CD8-positive, alpha-beta memory T cell (primary cell): Measurements from ENCODE around the gene POU6F2. TPM values are rescaled to one million over a fixed set of nuclear protein-coding genes. Genes with fewer than 3 reads are reported as not detected.

Source experiments
- CTCF ChIA-PET: fragments of 350-600 bp; sonication (Branson Sonifier 250); formaldehyde crosslinking; loops from one replicate; lab custom pipeline; 2021; ENCODE audit warnings: antibody characterized with exemption; lab: Charles Lee
- POLR2A ChIA-PET: fragments of 350-600 bp; sonication (Branson Sonifier 250); formaldehyde crosslinking; loops from one replicate; lab custom pipeline; 2021; ENCODE audit warnings: antibody characterized with exemption; lab: Charles Lee
- DNase-seq, 5 donors: peaks; one replicate each; pipeline versions ENCODE4 v3.0.0 to v3.0.0-alpha.2; 2020 to 2022; ENCODE audit warnings: mixed read lengths in 1 of 5
- H3K27ac ChIP-seq: one replicate; pipeline ENCODE4 v1.7.0; 2013; ENCODE audit warnings: low read depth, mild to moderate bottlenecking, low read length, moderate library complexity
- H3K27me3 ChIP-seq: 2 replicates; pipeline ENCODE4 v1.7.0; 2013; ENCODE audit warnings: low read length, mild to moderate bottlenecking; ENCODE audit not compliant: insufficient read depth, poor library complexity, severe bottlenecking
- H3K36me3 ChIP-seq: 2 replicates; pipeline ENCODE4 v1.7.0; 2013; ENCODE audit warnings: mild to moderate bottlenecking, low read length, moderate library complexity; ENCODE audit not compliant: insufficient read depth
- H3K4me1 ChIP-seq: 2 replicates; pipeline ENCODE4 v1.7.0; 2013; ENCODE audit warnings: mild to moderate bottlenecking, low read length, moderate library complexity; ENCODE audit not compliant: insufficient read depth
- H3K4me3 ChIP-seq: 2 replicates; pipeline ENCODE4 v1.7.0; 2013; ENCODE audit warnings: mild to moderate bottlenecking, low read length
- H3K9me3 ChIP-seq: 2 replicates; pipeline ENCODE4 v1.7.0; 2013; ENCODE audit warnings: mild to moderate bottlenecking, low read length
- H3K27ac Mint-ChIP-seq, 8 donors: one replicate each; pipeline ENCODE4 v1.8.0; 2020 to 2021; ENCODE audit warnings: mixed read lengths in 8 of 8, mild to moderate bottlenecking in 6 of 8, inconsistent platforms in 3 of 8, moderate library complexity in 3 of 8
- H3K27me3 Mint-ChIP-seq, 2 donors: one replicate each; pipeline ENCODE4 v1.8.0; 2020 to 2021; ENCODE audit warnings: mixed read lengths in 2 of 2, mild to moderate bottlenecking in 1 of 2, moderate library complexity in 1 of 2
- H3K36me3 Mint-ChIP-seq, 3 donors: one replicate each; pipeline ENCODE4 v1.8.0; 2020 to 2021; ENCODE audit warnings: mixed read lengths in 3 of 3, inconsistent platforms in 1 of 3, mild to moderate bottlenecking in 1 of 3
- H3K4me1 Mint-ChIP-seq, 3 donors: one replicate each; pipeline ENCODE4 v1.8.0; 2020 to 2021; ENCODE audit warnings: mixed read lengths in 3 of 3, inconsistent platforms in 1 of 3, mild to moderate bottlenecking in 1 of 3
- H3K4me3 Mint-ChIP-seq, 7 donors: one replicate each; pipeline ENCODE4 v1.8.0; 2020 to 2021; ENCODE audit warnings: mixed read lengths in 7 of 7, mild to moderate bottlenecking in 6 of 7, moderate library complexity in 4 of 7, inconsistent platforms in 2 of 7
- H3K9me3 Mint-ChIP-seq, 5 donors: one replicate each; pipeline ENCODE4 v1.8.0; 2020 to 2022; ENCODE audit warnings: mixed read lengths in 5 of 5, mild to moderate bottlenecking in 3 of 5, moderate library complexity in 2 of 5, inconsistent platforms in 1 of 5
- polyA plus RNA-seq: library from polyadenylated mRNA; unstranded; fragments of 300-500 nt; fragmentation: Illumina TruSeq; gene quantifications from one replicate; pipeline ENCODE4 v1.2.3, GENCODE V29; 2021
- total RNA-seq, 2 experiments: library from RNA; stranded (reverse); gene quantifications; one replicate each; pipeline ENCODE4 v1.2.3, GENCODE V29; 2021

The POU6F2 gene
- total and polyA plus RNA-seq, 3 experiments from 2014 or later, result not detected

DNA sequence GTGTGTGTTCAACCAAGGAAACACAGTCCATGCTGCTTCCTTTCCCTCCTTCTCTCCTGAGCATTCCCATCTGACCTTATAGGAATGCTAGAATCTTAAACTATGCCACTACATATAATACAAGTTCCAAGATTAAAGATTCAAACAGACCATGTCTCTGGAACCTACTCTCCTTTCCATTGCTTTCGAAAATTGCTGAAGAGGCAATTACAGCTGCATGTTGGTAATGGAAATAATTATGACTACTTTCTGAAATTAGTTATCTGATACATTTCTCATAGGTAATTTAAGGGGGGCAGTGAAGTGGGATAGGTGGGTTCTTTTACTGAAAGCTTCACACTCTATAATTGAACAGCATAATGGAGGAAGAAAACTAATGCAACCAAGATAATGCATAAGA is 302.6 kb downstream of the POU6F2 start:
- DNase-seq, result no peak
- Histone ChIP-seq H3K27me3 (no peaks in the 10 kb centered on the region), H3K9me3 (no peaks in the 10 kb centered on the region), H3K36me3 (no peaks in the 10 kb centered on the region), H3K27ac (no peak overlapping the region), H3K4me3 (no peak overlapping the region), H3K4me1 (no peaks in the 10 kb centered on the region)
- H3K27ac Mint-ChIP-seq, result no peak overlapping the region
- ChIA-PET CTCF (no interaction called here), POLR2A (no interaction called here)
- H3K4me3 Mint-ChIP-seq, result no peak overlapping the region
- H3K27me3 Mint-ChIP-seq, result peaks cover 4% of the 10 kb centered on the region in 2 donors
- peaks cover 0 to 5% (median 3%) of the 10 kb centered on the region in 5 donors for H3K9me3 Mint-ChIP-seq
- H3K4me1 Mint-ChIP-seq, result no peaks in the 10 kb centered on the region
- H3K36me3 Mint-ChIP-seq, result no peaks in the 10 kb centered on the region

DNA sequence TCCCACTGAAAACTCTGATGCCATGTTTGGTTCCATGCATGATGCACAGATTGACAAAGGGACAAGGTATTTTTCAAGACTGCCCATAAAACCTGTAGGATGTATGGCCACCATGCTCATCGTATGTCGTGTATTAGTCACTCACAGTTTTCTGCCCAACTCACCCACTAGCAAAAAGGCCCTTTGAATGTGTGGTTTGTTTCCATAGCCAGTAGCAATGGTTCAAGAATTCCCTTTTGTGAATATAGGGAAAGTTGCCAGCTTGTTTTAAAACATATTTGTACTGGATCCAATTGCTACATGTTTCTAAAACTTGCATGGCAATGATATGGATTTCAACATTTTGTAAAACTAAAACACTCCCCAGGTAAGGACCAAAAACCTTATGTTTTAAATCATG is 307.5 kb downstream of the POU6F2 start:
- Mint-ChIP-seq H3K27me3 (peaks cover 4 to 17% of the 10 kb centered on the region in 2 donors), H3K4me1 (no peaks in the 10 kb centered on the region), H3K4me3 (no peak overlapping the region), H3K9me3 (peaks cover 0 to 5% (median 0%) of the 10 kb centered on the region in 5 donors), H3K36me3 (no peaks in the 10 kb centered on the region), H3K27ac (no peak overlapping the region)
- CTCF ChIA-PET, result no interaction called here
- Histone ChIP-seq H3K36me3 (no peaks in the 10 kb centered on the region), H3K9me3 (no peaks in the 10 kb centered on the region), H3K27me3 (no peaks in the 10 kb centered on the region), H3K27ac (no peak overlapping the region), H3K4me3 (no peak overlapping the region), H3K4me1 (no peaks in the 10 kb centered on the region)
- DNase-seq, result no peak
- POLR2A ChIA-PET, result no interaction called here

DNA sequence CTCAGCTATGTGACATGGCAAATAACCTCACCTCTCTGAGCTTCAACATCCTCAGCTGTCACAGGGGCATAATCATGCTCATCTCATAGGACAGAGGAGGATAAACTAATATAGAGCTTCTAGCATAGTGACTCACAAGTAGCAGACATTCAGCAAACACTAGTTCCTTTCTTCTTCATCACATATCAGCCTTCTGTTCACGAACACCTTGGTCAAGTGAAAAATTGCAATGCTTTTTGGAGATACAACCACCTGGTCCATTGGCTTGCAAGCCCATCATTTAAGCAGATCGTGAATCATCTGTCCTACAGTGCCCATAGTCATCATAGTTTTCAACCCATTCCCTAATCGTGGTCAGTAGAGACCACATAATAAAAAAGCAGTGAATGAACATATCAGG is 310.6 kb downstream of the POU6F2 start:
- Mint-ChIP-seq H3K27ac (no peak overlapping the region), H3K4me3 (no peak overlapping the region), H3K4me1 (no peaks in the 10 kb centered on the region), H3K36me3 (no peaks in the 10 kb centered on the region), H3K27me3 (peaks cover 1 to 21% of the 10 kb centered on the region in 2 donors), H3K9me3 (peaks cover 0 to 3% (median 0%) of the 10 kb centered on the region in 5 donors)
- Histone ChIP-seq H3K9me3 (no peaks in the 10 kb centered on the region), H3K4me1 (no peaks in the 10 kb centered on the region), H3K36me3 (no peaks in the 10 kb centered on the region), H3K27ac (no peak overlapping the region), H3K27me3 (no peaks in the 10 kb centered on the region), H3K4me3 (no peak overlapping the region)
- ChIA-PET POLR2A (no interaction called here), CTCF (no interaction called here)
- DNase-seq, result no peak

DNA sequence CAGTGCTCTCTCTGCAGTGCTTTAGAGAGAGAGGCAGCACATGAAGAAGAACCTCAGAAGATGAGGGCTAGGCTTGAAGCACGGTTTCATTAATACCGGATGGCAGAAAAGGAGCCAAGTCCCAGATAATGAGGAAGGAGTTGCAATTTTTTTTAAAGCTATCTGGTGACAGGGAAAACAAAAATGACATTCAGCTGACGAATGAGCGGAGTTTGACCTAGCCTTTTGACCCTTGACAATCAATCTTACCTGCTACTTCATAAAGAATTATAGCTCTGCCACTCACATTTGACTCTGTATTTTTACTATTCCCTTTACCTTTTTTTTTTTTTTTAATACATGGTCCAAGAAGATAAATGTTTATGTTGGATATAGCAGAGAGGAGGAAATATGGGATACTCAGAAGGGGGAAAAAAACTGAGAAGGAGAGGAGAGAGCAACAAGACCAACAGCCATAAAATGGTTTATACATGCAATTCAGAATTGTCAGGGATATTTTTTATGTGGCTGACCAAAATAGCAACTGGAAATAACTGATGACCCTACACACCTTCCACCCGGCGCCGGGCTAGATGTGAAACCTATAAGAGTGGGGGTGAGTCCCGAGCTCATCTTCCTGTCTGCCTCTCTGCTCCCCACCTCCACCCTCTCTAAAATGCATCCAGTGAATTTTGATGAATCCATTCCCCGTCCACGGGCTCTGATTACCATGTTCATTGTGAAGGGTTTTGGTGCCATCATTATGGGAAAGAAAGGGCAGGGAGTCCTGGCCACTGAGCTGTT is 314.1 kb downstream of the POU6F2 start:
- H3K4me1 ChIP-seq, result no peaks in the 10 kb centered on the region
- H3K36me3 Mint-ChIP-seq, result no peaks in the 10 kb centered on the region
- no peak overlapping the region for H3K4me3 Mint-ChIP-seq
- no peak overlapping the region for H3K27ac ChIP-seq
- no peaks in the 10 kb centered on the region for H3K27me3 ChIP-seq
- ChIA-PET CTCF (no interaction called here), POLR2A (no interaction called here)
- H3K27me3 Mint-ChIP-seq, result peaks cover 0 to 17% of the 10 kb centered on the region in 2 donors
- DNase-seq, result no peak
- no peaks in the 10 kb centered on the region for H3K9me3 Mint-ChIP-seq
- no peaks in the 10 kb centered on the region for H3K9me3 ChIP-seq
- H3K27ac Mint-ChIP-seq, result no peak overlapping the region
- no peaks in the 10 kb centered on the region for H3K36me3 ChIP-seq
- H3K4me1 Mint-ChIP-seq, result no peaks in the 10 kb centered on the region
- no peak overlapping the region for H3K4me3 ChIP-seq

- H3K36me3 ChIP-seq, result no peaks in the 10 kb centered on the region
- no peaks in the 10 kb centered on the region for H3K9me3 ChIP-seq
- H3K4me3 ChIP-seq, result no peak overlapping the region
- H3K27me3 ChIP-seq, result no peaks in the 10 kb centered on the region
- ChIA-PET POLR2A (no interaction called here), CTCF (no interaction called here)
- no peaks in the 10 kb centered on the region for H3K4me1 ChIP-seq
- Mint-ChIP-seq H3K4me1 (no peaks in the 10 kb centered on the region), H3K4me3 (no peak overlapping the region), H3K27me3 (peaks cover 0 to 11% of the 10 kb centered on the region in 2 donors), H3K9me3 (peaks cover 0 to 10% (median 2%) of the 10 kb centered on the region in 5 donors), H3K27ac (peak overlapping the region in 1 of 8 donors; percentile 43), H3K36me3 (no peaks in the 10 kb centered on the region)
- DNase-seq, result no peak
- H3K27ac ChIP-seq, result no peak overlapping the region
Observed at GRCh38 chr7:39293056-39293823, 315.5 kb downstream of the POU6F2 start.

DNA sequence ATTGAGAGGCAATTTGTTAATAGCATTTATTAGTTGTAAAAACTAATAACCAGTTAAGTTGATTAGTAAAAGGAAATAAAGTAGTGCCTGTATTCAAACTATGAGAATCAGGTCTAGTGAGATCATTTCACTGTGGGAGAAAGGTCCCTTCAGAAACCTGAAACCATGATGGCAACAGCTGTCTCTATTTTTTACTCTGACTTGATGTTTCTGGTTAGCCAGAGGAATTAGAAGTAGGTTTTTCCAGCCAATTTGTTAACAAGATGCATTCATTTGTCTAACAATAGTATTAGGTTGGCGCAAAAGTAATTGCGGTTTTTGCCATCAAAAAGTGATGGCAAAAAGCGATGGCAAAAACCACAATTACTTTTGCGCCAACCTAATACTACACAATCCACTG is 316.3 kb downstream of the POU6F2 start:
- Mint-ChIP-seq H3K27ac (no peak overlapping the region), H3K36me3 (no peaks in the 10 kb centered on the region), H3K27me3 (peaks cover 0 to 11% of the 10 kb centered on the region in 2 donors), H3K4me3 (no peak overlapping the region), H3K4me1 (no peaks in the 10 kb centered on the region), H3K9me3 (peaks cover 0 to 10% (median 2%) of the 10 kb centered on the region in 5 donors)
- H3K4me3 ChIP-seq, result no peak overlapping the region
- no peak for DNase-seq
- no peaks in the 10 kb centered on the region for H3K36me3 ChIP-seq
- no peak overlapping the region for H3K27ac ChIP-seq
- no peaks in the 10 kb centered on the region for H3K27me3 ChIP-seq
- CTCF ChIA-PET, result no interaction called here
- POLR2A ChIA-PET, result no interaction called here
- no peaks in the 10 kb centered on the region for H3K9me3 ChIP-seq
- no peaks in the 10 kb centered on the region for H3K4me1 ChIP-seq

DNA sequence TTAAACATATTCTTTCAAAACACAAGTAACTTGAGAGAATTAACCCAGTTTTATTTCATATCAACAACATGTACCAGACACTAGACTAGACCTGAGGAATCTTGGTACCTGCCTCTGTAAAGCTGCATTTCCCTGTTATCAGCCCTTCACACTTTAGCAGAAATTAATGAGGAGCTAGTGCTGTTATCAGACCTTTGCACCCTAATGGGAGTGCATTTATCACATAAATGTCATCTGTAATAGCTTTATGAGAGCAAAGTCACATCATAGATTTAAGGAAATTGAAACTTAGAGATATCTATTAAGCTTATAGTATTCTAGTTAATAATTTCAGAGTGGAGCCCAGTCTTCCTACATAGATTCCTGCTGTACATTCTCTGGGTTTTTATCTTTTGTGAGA is 318.1 kb downstream of the POU6F2 start:
- ChIA-PET CTCF (no interaction called here), POLR2A (no interaction called here)
- Histone ChIP-seq H3K36me3 (no peaks in the 10 kb centered on the region), H3K27ac (no peak overlapping the region), H3K9me3 (no peaks in the 10 kb centered on the region), H3K4me3 (no peak overlapping the region), H3K27me3 (no peaks in the 10 kb centered on the region), H3K4me1 (no peaks in the 10 kb centered on the region)
- no peak overlapping the region for H3K27ac Mint-ChIP-seq
- no peak overlapping the region for H3K4me3 Mint-ChIP-seq
- H3K27me3 Mint-ChIP-seq, result peaks cover 0 to 8% of the 10 kb centered on the region in 2 donors
- DNase-seq, result no peak
- H3K4me1 Mint-ChIP-seq, result no peaks in the 10 kb centered on the region
- H3K9me3 Mint-ChIP-seq, result peaks cover 0 to 10% (median 2%) of the 10 kb centered on the region in 5 donors
- H3K36me3 Mint-ChIP-seq, result no peaks in the 10 kb centered on the region

GRCh38 chr7:39299695-39300094 is 322.0 kb downstream of the POU6F2 start:
- no peak for DNase-seq
- Mint-ChIP-seq H3K27me3 (peaks cover 4 to 12% of the 10 kb centered on the region in 2 donors), H3K9me3 (peaks cover 0 to 10% (median 2%) of the 10 kb centered on the region in 5 donors), H3K4me1 (no peaks in the 10 kb centered on the region), H3K27ac (no peak overlapping the region), H3K36me3 (no peaks in the 10 kb centered on the region), H3K4me3 (no peak overlapping the region)
- Histone ChIP-seq H3K27me3 (no peaks in the 10 kb centered on the region), H3K36me3 (no peaks in the 10 kb centered on the region), H3K4me1 (no peaks in the 10 kb centered on the region), H3K4me3 (no peak overlapping the region), H3K27ac (no peak overlapping the region), H3K9me3 (no peaks in the 10 kb centered on the region)
- CTCF ChIA-PET, result no interaction called here
- POLR2A ChIA-PET, result no interaction called here
